A673 (cell line): ENCODE data around the gene KRT86. TPM values are rescaled to one million over a fixed set of nuclear protein-coding genes. Genes with fewer than 3 reads are reported as not detected.

ENCODE experiments used
- BruUV-seq: library from RNA; stranded (reverse); fragments of 400-500 nt; replicated peaks from 2 replicates; lab custom pipeline; 2021; lab: Mats Ljungman, UMichigan
- CTCF ChIA-PET: fragments of 300-600 bp; sonication (Branson Sonifier 250); formaldehyde crosslinking; loops from one replicate; lab custom pipeline; 2022; ENCODE audit warnings: antibody characterized with exemption; lab: Charles Lee
- POLR2A ChIA-PET: fragments of 300-600 bp; sonication (Branson Sonifier 250); formaldehyde crosslinking; loops from one replicate; lab custom pipeline; 2022; ENCODE audit warnings: antibody characterized with exemption; ENCODE audit not compliant: low non-redundant PET; lab: Charles Lee
- DNase-seq: peaks from one replicate; pipeline ENCODE4 v3.0.0-alpha.2; 2015; ENCODE audit warnings: low spot score
- H3K27ac ChIP-seq: fragments of 200-600 bp; sonication (generic); 2 replicates; pipeline ENCODE4 v1.5.1; 2016; ENCODE audit warnings: mixed run types, low read depth, mild to moderate bottlenecking, mixed read lengths, antibody characterized with exemption, low read length; ENCODE audit not compliant: poor library complexity, severe bottlenecking
- H3K27me3 ChIP-seq: fragments of 200-600 bp; sonication (generic); replicated peaks from 2 replicates; pipeline ENCODE4 v1.6.1; 2017; ENCODE audit warnings: mixed run types, low read depth, mild to moderate bottlenecking, mixed read lengths, antibody characterized with exemption, low read length; ENCODE audit not compliant: insufficient read depth, poor library complexity
- H3K36me3 ChIP-seq: fragments of 200-600 bp; sonication (generic); 2 replicates; pipeline ENCODE4 v1.6.1; 2016; ENCODE audit warnings: mixed run types, mild to moderate bottlenecking, mixed read lengths, antibody characterized with exemption, low read length; ENCODE audit not compliant: insufficient read depth, poor library complexity, severe bottlenecking
- H3K4me1 ChIP-seq: fragments of 200-600 bp; sonication (generic); 2 replicates; pipeline ENCODE4 v1.6.1; 2017; ENCODE audit warnings: mixed run types, mild to moderate bottlenecking, mixed read lengths, antibody characterized with exemption, low read length; ENCODE audit not compliant: insufficient read depth, poor library complexity, severe bottlenecking
- H3K4me3 ChIP-seq: fragments of 200-600 bp; sonication (generic); 2 replicates; pipeline ENCODE4 v1.5.1; 2016; ENCODE audit warnings: low read depth, mixed run types, mild to moderate bottlenecking, mixed read lengths, low read length; ENCODE audit not compliant: poor library complexity, severe bottlenecking
- H3K9me3 ChIP-seq: fragments of 200-600 bp; sonication (generic); 2 replicates; pipeline ENCODE4 v1.6.1; 2016; ENCODE audit warnings: mixed run types, low read depth, mild to moderate bottlenecking, mixed read lengths, antibody characterized with exemption, low read length; ENCODE audit not compliant: poor library complexity, severe bottlenecking
- EZH2 ChIP-seq: fragments of 200-600 bp; sonication (generic); IDR thresholded peaks from 2 replicates; pipeline ENCODE4 v1.6.1; 2017; ENCODE audit warnings: borderline replicate concordance, low read depth, mild to moderate bottlenecking, mixed read lengths, antibody characterized with exemption, low read length; ENCODE audit not compliant: poor library complexity, severe bottlenecking
- intact Hi-C: fragments of 100-400 bp; cut with micrococcal nuclease; formaldehyde crosslinking; loops from one replicate; pipeline ENCODE4 v1.10.0; 2022; ENCODE audit not compliant: unreplicated experiment
- total RNA-seq: library from RNA; stranded (reverse); gene quantifications from 2 replicates; pipeline ENCODE4 v1.2.3, GENCODE V29; 2021
- TF ChIP-seq, protein P1 (sequence below): fragments of 300-800, 200-600 bp; sonication (generic); conservative IDR thresholded peaks from 2 replicates; pipeline ENCODE4 v1.5.1; 2017; ENCODE audit warnings: low read depth, mild to moderate bottlenecking, antibody characterized with exemption, low read length, moderate library complexity, mixed read lengths

Gene KRT86
- total RNA-seq, 1 experiment from 2014 or later = not detected

DNA sequence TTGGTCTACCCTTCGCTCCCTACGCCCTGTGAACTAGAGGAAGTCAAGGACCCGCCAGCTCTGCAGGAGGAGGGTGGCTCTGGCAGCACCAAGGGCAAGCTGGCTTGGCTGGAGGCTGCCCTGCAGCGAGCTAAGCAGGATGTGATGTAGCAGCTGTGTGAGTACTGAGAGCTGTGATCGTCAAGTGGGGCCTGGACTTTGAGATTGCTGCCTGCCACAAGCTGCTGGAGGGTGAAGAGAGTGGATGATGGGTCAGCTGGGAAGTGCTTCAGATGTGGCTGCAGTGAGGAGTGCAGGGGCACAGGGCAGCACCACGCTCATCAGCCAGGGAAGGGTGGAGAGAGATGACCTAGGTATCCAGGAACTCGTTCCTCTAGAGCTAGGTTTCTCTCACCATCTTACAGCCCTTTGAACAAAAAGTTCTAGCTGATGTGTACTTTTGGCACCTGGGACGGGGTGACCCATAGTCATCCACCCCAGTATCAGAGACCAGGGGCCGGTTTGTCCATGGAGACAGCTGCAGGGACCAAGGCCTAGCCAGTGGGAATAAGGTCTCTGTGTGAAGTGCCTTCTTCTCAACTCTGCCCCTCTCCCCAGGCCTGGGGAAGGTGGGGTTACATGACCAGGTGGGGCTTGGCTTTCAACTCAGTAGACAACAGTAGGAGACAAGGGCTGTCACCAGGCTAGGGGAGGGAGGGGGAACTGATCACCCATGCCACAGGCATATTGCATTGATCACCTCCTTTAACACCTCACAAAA lies 3.2 kb downstream of the KRT86 start:
- H3K4me1 ChIP-seq = peaks cover 17% of the 10 kb centered on the region
- POLR2A ChIA-PET = no interaction called here
- H3K27me3 ChIP-seq = peaks cover 1% of the 10 kb centered on the region
- no peak overlapping the region for H3K4me3 ChIP-seq
- BruUV-seq = no TSS peak
- no peak overlapping the region for H3K27ac ChIP-seq
- no peaks in the 10 kb centered on the region for H3K9me3 ChIP-seq
- CTCF ChIA-PET = interaction anchor here (1.6 kb wide), 1 partner anchor 8 kb away, joined by 4 read pairs; no protein-coding TSS in a partner anchor
- TF ChIP-seq, protein P1, sequence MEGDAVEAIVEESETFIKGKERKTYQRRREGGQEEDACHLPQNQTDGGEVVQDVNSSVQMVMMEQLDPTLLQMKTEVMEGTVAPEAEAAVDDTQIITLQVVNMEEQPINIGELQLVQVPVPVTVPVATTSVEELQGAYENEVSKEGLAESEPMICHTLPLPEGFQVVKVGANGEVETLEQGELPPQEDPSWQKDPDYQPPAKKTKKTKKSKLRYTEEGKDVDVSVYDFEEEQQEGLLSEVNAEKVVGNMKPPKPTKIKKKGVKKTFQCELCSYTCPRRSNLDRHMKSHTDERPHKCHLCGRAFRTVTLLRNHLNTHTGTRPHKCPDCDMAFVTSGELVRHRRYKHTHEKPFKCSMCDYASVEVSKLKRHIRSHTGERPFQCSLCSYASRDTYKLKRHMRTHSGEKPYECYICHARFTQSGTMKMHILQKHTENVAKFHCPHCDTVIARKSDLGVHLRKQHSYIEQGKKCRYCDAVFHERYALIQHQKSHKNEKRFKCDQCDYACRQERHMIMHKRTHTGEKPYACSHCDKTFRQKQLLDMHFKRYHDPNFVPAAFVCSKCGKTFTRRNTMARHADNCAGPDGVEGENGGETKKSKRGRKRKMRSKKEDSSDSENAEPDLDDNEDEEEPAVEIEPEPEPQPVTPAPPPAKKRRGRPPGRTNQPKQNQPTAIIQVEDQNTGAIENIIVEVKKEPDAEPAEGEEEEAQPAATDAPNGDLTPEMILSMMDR = no peak
- TF ChIP-seq EZH2 = no peak
- no peak for DNase-seq
- H3K36me3 ChIP-seq = no peaks in the 10 kb centered on the region
- intact Hi-C loops = no loop called here

DNA sequence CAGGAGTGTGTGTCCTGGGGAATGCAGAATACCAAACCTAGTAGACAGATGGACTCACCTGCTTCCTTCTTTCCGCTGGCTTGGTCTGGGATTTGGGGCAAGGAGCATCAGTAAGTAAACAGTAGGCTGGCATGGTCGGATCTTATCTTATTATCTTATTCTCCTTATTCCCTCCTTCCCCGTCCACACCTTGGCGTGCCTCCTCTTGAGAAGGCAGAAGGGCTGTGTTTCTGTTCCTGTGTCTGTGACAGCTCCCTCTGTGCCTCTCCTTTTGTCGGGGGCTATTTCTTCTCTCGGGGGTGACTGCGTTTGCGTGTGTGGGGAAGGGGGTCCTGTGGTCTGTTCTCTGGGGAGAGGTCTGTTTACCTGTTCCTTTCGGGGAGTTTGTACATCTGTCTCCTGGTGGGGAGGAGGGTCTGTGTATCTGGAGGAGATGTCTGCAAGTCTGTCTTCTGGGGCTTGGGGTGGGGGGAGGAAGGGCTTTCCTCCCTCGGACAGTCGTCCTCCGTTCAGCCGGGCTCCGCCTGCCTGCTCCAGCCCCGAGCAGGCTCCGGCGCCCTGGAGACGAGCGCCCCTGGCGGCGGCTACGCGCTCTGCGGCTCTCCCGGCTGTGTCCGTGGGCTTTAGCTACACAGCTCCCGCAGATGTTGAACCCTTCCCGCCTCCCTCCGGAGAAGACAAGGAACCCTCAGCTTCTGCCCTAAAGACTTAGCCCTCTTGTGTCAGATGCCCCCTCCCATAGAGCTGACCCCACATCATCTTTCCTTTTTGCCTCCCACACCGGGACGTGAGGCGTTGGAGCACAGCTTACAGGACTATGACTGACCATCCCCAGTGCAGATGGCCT lies 4.4 kb downstream of the KRT86 start:
- DNase-seq = peak; percentile 67
- Histone ChIP-seq H3K9me3 (no peaks in the 10 kb centered on the region), H3K27ac (no peak overlapping the region), H3K4me3 (peak overlapping the region; percentile 28), H3K36me3 (no peaks in the 10 kb centered on the region), H3K27me3 (no peaks in the 10 kb centered on the region), H3K4me1 (peaks cover 17% of the 10 kb centered on the region)
- intact Hi-C loops = no loop called here
- POLR2A ChIA-PET = interaction anchor here (0.6 kb wide), 1 partner anchor 269 kb away, joined by 3 read pairs; no protein-coding TSS in a partner anchor
- no TSS peak for BruUV-seq
- CTCF ChIA-PET = interaction anchor here (0.6 to 1.6 kb wide), 11 partner anchors 9 to 221 kb away, joined by 3 to 7 read pairs (median 4); no protein-coding TSS in a partner anchor
- TF ChIP-seq, protein P1 = peak; percentile 97
- no peak for TF ChIP-seq EZH2
